ENCODE measurements around the gene TRIM38. TPM values are rescaled to one million over a fixed set of nuclear protein-coding genes. Genes with fewer than 3 reads are reported as not detected.

Gene TRIM38, protein sequence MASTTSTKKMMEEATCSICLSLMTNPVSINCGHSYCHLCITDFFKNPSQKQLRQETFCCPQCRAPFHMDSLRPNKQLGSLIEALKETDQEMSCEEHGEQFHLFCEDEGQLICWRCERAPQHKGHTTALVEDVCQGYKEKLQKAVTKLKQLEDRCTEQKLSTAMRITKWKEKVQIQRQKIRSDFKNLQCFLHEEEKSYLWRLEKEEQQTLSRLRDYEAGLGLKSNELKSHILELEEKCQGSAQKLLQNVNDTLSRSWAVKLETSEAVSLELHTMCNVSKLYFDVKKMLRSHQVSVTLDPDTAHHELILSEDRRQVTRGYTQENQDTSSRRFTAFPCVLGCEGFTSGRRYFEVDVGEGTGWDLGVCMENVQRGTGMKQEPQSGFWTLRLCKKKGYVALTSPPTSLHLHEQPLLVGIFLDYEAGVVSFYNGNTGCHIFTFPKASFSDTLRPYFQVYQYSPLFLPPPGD
- 1.7 to 1.9 TPM (median 1.7 TPM) in 5 replicates for total RNA-seq (2022; extraction: Qiagen RNA extraction)

GRCh38 chr6:25962149-25963127 is at the start of gene TRIM38:
Gene TRIM38, plus strand, starts transcription at chr6:25962802. Its CDS starts 3,721 bp downstream, at chr6:25966523.

GRCh38 chr6:25930532-25931410 is 31.8 kb upstream of the TRIM38 start, which contains the start of gene SLC17A2:
Gene SLC17A2, minus strand, starts transcription at chr6:25930691. Its CDS starts 4,895 bp downstream, at chr6:25925796.

Other genes with a start within 250 kb of the TRIM38 start
- gene SLC17A4, start 208.1 kb upstream of the TRIM38 start, total RNA-seq (2022; extraction: Qiagen RNA extraction): not detected in 5 replicates
- gene SLC17A1, start 130.8 kb upstream of the TRIM38 start, total RNA-seq (2022; extraction: Qiagen RNA extraction): 0.10 TPM in 1 of 5 replicates, not detected in the others
- 0.86 to 1.2 TPM (median 0.99 TPM) in 5 replicates for gene SLC17A3, start 88.6 kb upstream of the TRIM38 start, total RNA-seq (2022; extraction: Qiagen RNA extraction)
- gene SLC17A2, start 32.1 kb upstream of the TRIM38 start, total RNA-seq (2022; extraction: Qiagen RNA extraction): not detected in 5 replicates
- 8.8 to 14.2 TPM (median 12.5 TPM) in 5 replicates for gene HFE, start 124.6 kb downstream of the TRIM38 start, total RNA-seq (2022; extraction: Qiagen RNA extraction)